ENCODE results near the gene DRD3.

Gene DRD3

GRCh38 chr3:114080201-114080600, 98.7 kb downstream of the DRD3 start:
- H3K4me3 ChIP-seq (ENCODE audit: low read length), result no peak overlapping the region
- H4K20me1 ChIP-seq (ENCODE audit: control insufficient read depth, insufficient read depth, low read depth, low read length), result no peaks in the 10 kb centered on the region
- TF ChIP-seq EZH2phosphoT487 (IDR thresholded peaks at IDR 0.05; ENCODE audit: borderline replicate concordance, low read length), result no peak
- TF ChIP-seq CTCF (IDR thresholded peaks at IDR 0.05; ENCODE audit: low read depth, low read length, poor library complexity, severe bottlenecking), result no peak
- H3K36me3 ChIP-seq (ENCODE audit: control insufficient read depth, low read length), result peaks cover 95% of the 10 kb centered on the region
- no peaks in the 10 kb centered on the region for H3K9me2 ChIP-seq (replicated peaks; ENCODE audit: control insufficient read depth, low read length)
- no peaks in the 10 kb centered on the region for H3F3A ChIP-seq (ENCODE audit: control insufficient read depth, insufficient read depth)
- H3K79me2 ChIP-seq (ENCODE audit: control insufficient read depth, low read length), result no peaks in the 10 kb centered on the region; the same call in 1 of the 2 replicates
- no peak overlapping the region for H3K27ac ChIP-seq (ENCODE audit: low read depth, low read length)
- H3K27me3 ChIP-seq (ENCODE audit: control insufficient read depth, low read length), result no peaks in the 10 kb centered on the region
- H3K4me1 ChIP-seq (ENCODE audit: control insufficient read depth, low read length), result no peaks in the 10 kb centered on the region
- H3K9me3 ChIP-seq (ENCODE audit: control insufficient read depth, insufficient read depth, low read length), result no peaks in the 10 kb centered on the region
- no peak overlapping the region for H3K4me2 ChIP-seq (ENCODE audit: low read length)

GRCh38 chr3:114079761-114080160, 99.1 kb downstream of the DRD3 start:
- no peaks in the 10 kb centered on the region for H3K27me3 ChIP-seq (ENCODE audit: control insufficient read depth, low read length)
- H3K4me2 ChIP-seq (ENCODE audit: low read length), result no peak overlapping the region
- no peaks in the 10 kb centered on the region for H3K4me1 ChIP-seq (ENCODE audit: control insufficient read depth, low read length)
- no peak overlapping the region for H3K4me3 ChIP-seq (ENCODE audit: low read length)
- no peaks in the 10 kb centered on the region for H3K9me2 ChIP-seq (replicated peaks; ENCODE audit: control insufficient read depth, low read length)
- H3K79me2 ChIP-seq (ENCODE audit: control insufficient read depth, low read length), result no peaks in the 10 kb centered on the region; the same call in 1 of the 2 replicates
- H3K36me3 ChIP-seq (ENCODE audit: control insufficient read depth, low read length), result peaks cover 96% of the 10 kb centered on the region
- TF ChIP-seq EZH2phosphoT487 (IDR thresholded peaks at IDR 0.05; ENCODE audit: borderline replicate concordance, low read length) (no peak), CTCF (IDR thresholded peaks at IDR 0.05; ENCODE audit: low read depth, low read length, poor library complexity, severe bottlenecking) (no peak)
- no peaks in the 10 kb centered on the region for H4K20me1 ChIP-seq (ENCODE audit: control insufficient read depth, insufficient read depth, low read depth, low read length)
- H3K9me3 ChIP-seq (ENCODE audit: control insufficient read depth, insufficient read depth, low read length), result no peaks in the 10 kb centered on the region
- no peaks in the 10 kb centered on the region for H3F3A ChIP-seq (ENCODE audit: control insufficient read depth, insufficient read depth)
- no peak overlapping the region for H3K27ac ChIP-seq (ENCODE audit: low read depth, low read length)

GRCh38 chr3:114078126-114078525, 100.7 kb downstream of the DRD3 start:
- Histone ChIP-seq H3F3A (ENCODE audit: control insufficient read depth, insufficient read depth) (no peaks in the 10 kb centered on the region), H3K27me3 (ENCODE audit: control insufficient read depth, low read length) (no peaks in the 10 kb centered on the region), H3K9me3 (ENCODE audit: control insufficient read depth, insufficient read depth, low read length) (no peaks in the 10 kb centered on the region), H4K20me1 (ENCODE audit: control insufficient read depth, insufficient read depth, low read depth, low read length) (no peaks in the 10 kb centered on the region), H3K4me1 (ENCODE audit: control insufficient read depth, low read length) (no peaks in the 10 kb centered on the region), H3K79me2 (ENCODE audit: control insufficient read depth, low read length) (no peaks in the 10 kb centered on the region; the same call in 1 of the 2 replicates), H3K36me3 (ENCODE audit: control insufficient read depth, low read length) (peaks cover 97% of the 10 kb centered on the region), H3K9me2 (replicated peaks; ENCODE audit: control insufficient read depth, low read length) (no peaks in the 10 kb centered on the region), H3K27ac (ENCODE audit: low read depth, low read length) (no peak overlapping the region), H3K4me2 (ENCODE audit: low read length) (no peak overlapping the region), H3K4me3 (ENCODE audit: low read length) (no peak overlapping the region)
- TF ChIP-seq EZH2phosphoT487 (IDR thresholded peaks at IDR 0.05; ENCODE audit: borderline replicate concordance, low read length) (no peak), CTCF (IDR thresholded peaks at IDR 0.05; ENCODE audit: low read depth, low read length, poor library complexity, severe bottlenecking) (no peak)

Data from DOHH2 (cell line).